ENCODE measurements around the gene F8.
A peak's percentile ranks its signal among the peaks of the same experiment; 100 is the strongest.

- TF ChIP-seq, protein P1, sequence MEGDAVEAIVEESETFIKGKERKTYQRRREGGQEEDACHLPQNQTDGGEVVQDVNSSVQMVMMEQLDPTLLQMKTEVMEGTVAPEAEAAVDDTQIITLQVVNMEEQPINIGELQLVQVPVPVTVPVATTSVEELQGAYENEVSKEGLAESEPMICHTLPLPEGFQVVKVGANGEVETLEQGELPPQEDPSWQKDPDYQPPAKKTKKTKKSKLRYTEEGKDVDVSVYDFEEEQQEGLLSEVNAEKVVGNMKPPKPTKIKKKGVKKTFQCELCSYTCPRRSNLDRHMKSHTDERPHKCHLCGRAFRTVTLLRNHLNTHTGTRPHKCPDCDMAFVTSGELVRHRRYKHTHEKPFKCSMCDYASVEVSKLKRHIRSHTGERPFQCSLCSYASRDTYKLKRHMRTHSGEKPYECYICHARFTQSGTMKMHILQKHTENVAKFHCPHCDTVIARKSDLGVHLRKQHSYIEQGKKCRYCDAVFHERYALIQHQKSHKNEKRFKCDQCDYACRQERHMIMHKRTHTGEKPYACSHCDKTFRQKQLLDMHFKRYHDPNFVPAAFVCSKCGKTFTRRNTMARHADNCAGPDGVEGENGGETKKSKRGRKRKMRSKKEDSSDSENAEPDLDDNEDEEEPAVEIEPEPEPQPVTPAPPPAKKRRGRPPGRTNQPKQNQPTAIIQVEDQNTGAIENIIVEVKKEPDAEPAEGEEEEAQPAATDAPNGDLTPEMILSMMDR (IDR thresholded peaks at IDR 0.05) = peak in 3 of 4 experiments; percentile 40 to 73 (median 67)
- TF ChIP-seq POLR2A (IDR thresholded peaks at IDR 0.05) (no peak), POLR2AphosphoS5 (IDR thresholded peaks at IDR 0.05) (peak; percentile 30)
These were observed 42.0 kb downstream of the F8 start for GRCh38 chrX:154980330-154981115.
